ENCODE data around the gene CCDC57. TPM values are rescaled to one million over a fixed set of nuclear protein-coding genes. Genes with fewer than 3 reads are reported as not detected.

Gene CCDC57
- total RNA-seq, 2 donors from 2014 or later: 57.6 to 62.8 TPM

- Histone ChIP-seq H3K9me3 (no peaks in the 10 kb centered on the region), H3K4me3 (no peak overlapping the region), H3K27ac (no peak overlapping the region), H3K4me1 (replicated peaks) (no peaks in the 10 kb centered on the region), H3K27me3 (replicated peaks; ENCODE audit: insufficient read depth) (no peaks in the 10 kb centered on the region), H3K36me3 (no peaks in the 10 kb centered on the region)
- WGBS: 81% methylated on average over 30 of the region's 32 CpGs
- intact Hi-C loops (cut with DNase I): no loop called here
- no peak for DNase-seq (ENCODE audit: low spot score)
- TF ChIP-seq CTCF (IDR thresholded peaks at IDR 0.05): no peak
- TF ChIP-seq POLR2A (IDR thresholded peaks at IDR 0.05): no peak
- TF ChIP-seq POLR2AphosphoS5 (IDR thresholded peaks at IDR 0.05): no peak
Observed at GRCh38 chr17:82121660-82122629, 90.7 kb downstream of the CCDC57 start.

GRCh38 chr17:82121246-82121645, 91.4 kb downstream of the CCDC57 start:
- TF ChIP-seq CTCF (IDR thresholded peaks at IDR 0.05): no peak
- no peak for TF ChIP-seq POLR2A (IDR thresholded peaks at IDR 0.05)
- TF ChIP-seq POLR2AphosphoS5 (IDR thresholded peaks at IDR 0.05): no peak
- Histone ChIP-seq H3K4me1 (replicated peaks) (no peaks in the 10 kb centered on the region), H3K36me3 (no peaks in the 10 kb centered on the region), H3K27me3 (replicated peaks; ENCODE audit: insufficient read depth) (no peaks in the 10 kb centered on the region), H3K27ac (no peak overlapping the region), H3K9me3 (no peaks in the 10 kb centered on the region), H3K4me3 (no peak overlapping the region)
- DNase-seq (ENCODE audit: low spot score): no peak
- intact Hi-C loops (cut with DNase I): no loop called here
- 86% methylated on average over 4 of the region's 4 CpGs for whole genome bisulfite sequencing

- Histone ChIP-seq H3K27me3 (replicated peaks; ENCODE audit: insufficient read depth) (no peaks in the 10 kb centered on the region), H3K27ac (no peak overlapping the region), H3K36me3 (no peaks in the 10 kb centered on the region), H3K4me3 (no peak overlapping the region), H3K9me3 (no peaks in the 10 kb centered on the region), H3K4me1 (replicated peaks) (no peaks in the 10 kb centered on the region)
- WGBS: 79% methylated on average over 12 of the region's 12 CpGs
- TF ChIP-seq POLR2AphosphoS5 (IDR thresholded peaks at IDR 0.05) (no peak), POLR2A (IDR thresholded peaks at IDR 0.05) (no peak), CTCF (IDR thresholded peaks at IDR 0.05) (no peak)
- intact Hi-C loops (cut with DNase I): no loop called here
- DNase-seq (ENCODE audit: low spot score): no peak
Observed at GRCh38 chr17:82120148-82120547, 92.5 kb downstream of the CCDC57 start.

- TF ChIP-seq POLR2A (IDR thresholded peaks at IDR 0.05) (no peak), CTCF (IDR thresholded peaks at IDR 0.05) (no peak), POLR2AphosphoS5 (IDR thresholded peaks at IDR 0.05) (no peak)
- 41% methylated on average over 12 of the region's 12 CpGs for WGBS
- DNase-seq (ENCODE audit: low spot score): no peak
- no peaks in the 10 kb centered on the region for H3K27me3 ChIP-seq (replicated peaks; ENCODE audit: insufficient read depth)
- intact Hi-C loops (cut with DNase I): no loop called here
- no peak overlapping the region for H3K27ac ChIP-seq
- no peaks in the 10 kb centered on the region for H3K36me3 ChIP-seq
- H3K4me3 ChIP-seq: no peak overlapping the region
- no peaks in the 10 kb centered on the region for H3K9me3 ChIP-seq
- H3K4me1 ChIP-seq (replicated peaks): peaks cover 9% of the 10 kb centered on the region
Observed at GRCh38 chr17:82118815-82119380, 93.7 kb downstream of the CCDC57 start.
